ENCODE measurements around the gene NDUFAB1. TPM values are rescaled to one million over a fixed set of nuclear protein-coding genes. Genes with fewer than 3 reads are reported as not detected.

The NDUFAB1 gene
- total and polyA plus RNA-seq, 2 of the 13 experiments (the other 11 are each of a cell fraction or from before 2014, with no cell fraction given): 221 to 601 TPM

DNA sequence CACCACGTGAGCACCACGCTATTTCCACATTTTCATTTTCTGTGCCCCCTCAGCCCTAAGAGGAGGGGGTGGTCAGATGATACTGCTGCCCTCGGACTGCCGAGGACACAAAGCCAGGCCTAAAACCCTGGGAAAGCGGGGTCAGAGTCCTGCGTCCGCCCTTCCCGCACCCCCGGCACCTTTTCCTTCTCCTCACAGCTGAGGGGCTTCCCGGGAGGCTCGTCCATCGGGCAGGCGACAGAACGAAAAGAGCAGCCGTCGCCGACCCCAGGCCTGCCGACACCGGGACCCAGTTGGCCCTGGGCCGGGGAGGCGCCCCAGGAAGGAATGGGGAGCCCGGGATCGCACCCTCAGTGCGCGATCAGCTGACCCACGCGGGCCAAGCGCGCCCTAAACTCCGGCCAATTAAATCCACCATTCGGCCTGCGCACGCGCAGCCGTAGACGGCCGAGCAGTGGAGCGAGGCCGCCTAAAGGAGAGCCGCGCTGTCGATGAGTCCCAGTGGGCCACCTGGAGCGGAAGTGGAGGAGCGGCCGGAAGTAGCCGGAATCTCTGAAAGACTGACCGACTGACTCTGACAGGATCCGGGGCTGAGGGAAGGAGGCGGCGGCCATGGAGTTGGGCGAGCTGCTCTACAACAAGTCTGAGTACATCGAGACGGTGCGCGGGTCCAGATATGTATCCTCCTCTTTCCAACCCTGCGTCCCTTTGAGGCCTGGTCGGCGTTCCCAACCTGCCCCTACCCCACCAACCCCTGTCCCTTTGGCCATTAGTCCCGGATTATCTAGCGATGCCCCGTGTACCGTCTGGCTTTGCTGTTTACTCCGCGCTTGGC, 45.0 kb upstream of the NDUFAB1 start, which contains the start of the genes DCTN5 and PALB2 (continued):
- peak; percentile 14; the same call in 1 of the 2 replicates for TF ChIP-seq ZBTB44 (CRISPR knock-in tag; IDR thresholded peaks at IDR 0.05)
- TF ChIP-seq MIXL1 (CRISPR knock-in tag; IDR thresholded peaks at IDR 0.05): peak; percentile 94
- TF ChIP-seq SNAPC4 (CRISPR knock-in tag; IDR thresholded peaks at IDR 0.05): peak; percentile 96
- no peak for TF ChIP-seq SRSF9 (IDR thresholded peaks at IDR 0.05; ENCODE audit: borderline replicate concordance, insufficient read depth, low read depth, low read length, poor library complexity, severe bottlenecking)
- peak; percentile 97 for TF ChIP-seq BRD4 (CRISPR knock-in tag; IDR thresholded peaks at IDR 0.05)
- TF ChIP-seq PITX1 (CRISPR knock-in tag; IDR thresholded peaks at IDR 0.05): peak; percentile 86
- TF ChIP-seq MXD1 (CRISPR knock-in tag; IDR thresholded peaks at IDR 0.05): peak; percentile 99
- peak; percentile 86 for TF ChIP-seq MED1 (CRISPR knock-in tag; IDR thresholded peaks at IDR 0.05)
- TF ChIP-seq ZNF33A (CRISPR knock-in tag; IDR thresholded peaks at IDR 0.05; ENCODE audit: borderline replicate concordance): no peak; the same call in 1 of the 2 replicates
- TF ChIP-seq MEF2D (CRISPR knock-in tag; IDR thresholded peaks at IDR 0.05): peak; percentile 86
- peak; percentile 91 for TF ChIP-seq SRY (CRISPR knock-in tag; IDR thresholded peaks at IDR 0.05)
- TF ChIP-seq ZNF260 (CRISPR knock-in tag; IDR thresholded peaks at IDR 0.05; ENCODE audit: borderline replicate concordance, low read depth): peak; percentile 78; the same call in 1 of the 2 replicates
- TF ChIP-seq FOSL1 (CRISPR knock-in tag; IDR thresholded peaks at IDR 0.05; ENCODE audit: borderline replicate concordance): peak; percentile 70; the same call in 1 of the 2 replicates
- peak; percentile 99 for TF ChIP-seq ZNF781 (CRISPR knock-in tag; IDR thresholded peaks at IDR 0.05; ENCODE audit: borderline replicate concordance, not compliant biosample characterization)
- TF ChIP-seq GPN1 (CRISPR knock-in tag; IDR thresholded peaks at IDR 0.05; ENCODE audit: borderline replicate concordance): peak; percentile 87
- TF ChIP-seq ZBTB38 (CRISPR knock-in tag; IDR thresholded peaks at IDR 0.05): peak; percentile 75
- peak; percentile 97 for TF ChIP-seq ZNF225 (CRISPR knock-in tag; IDR thresholded peaks at IDR 0.05)

Measured in HepG2 (cell line).